Activated naive CD4-positive, alpha-beta T cell treated with anti-CD3 and anti-CD28 coated beads, Interleukin-2, amount 10 ng/mL, durations not matched to agents 7 days and 5 days (primary cell): ENCODE results near the gene ATXN10.
"Not testable (repeated sequence)": the region's sequence is repeated elsewhere in the genome, so short reads cannot be mapped to it uniquely, and the experiment has no call there.

Experiments
- CTCF ChIA-PET: fragments of 350-600 bp; sonication (Branson Sonifier 250); formaldehyde crosslinking; loops from one replicate; lab custom pipeline; 2021; ENCODE audit warnings: antibody characterized with exemption; lab: Charles Lee
- DNase-seq: peaks from one replicate; pipeline ENCODE4 v3.0.0-alpha.2; 2020
- H3K27ac Mint-ChIP-seq: one replicate; pipeline ENCODE4 v1.8.0; 2021; ENCODE audit warnings: mild to moderate bottlenecking, moderate library complexity, mixed read lengths
- H3K27me3 Mint-ChIP-seq: one replicate; pipeline ENCODE4 v1.8.0; 2021; ENCODE audit warnings: mild to moderate bottlenecking, mixed read lengths
- H3K36me3 Mint-ChIP-seq: one replicate; pipeline ENCODE4 v1.8.0; 2021; ENCODE audit warnings: mixed read lengths
- H3K4me1 Mint-ChIP-seq: one replicate; pipeline ENCODE4 v1.8.0; 2021; ENCODE audit warnings: mixed read lengths
- H3K4me3 Mint-ChIP-seq: one replicate; pipeline ENCODE4 v1.8.0; 2021; ENCODE audit warnings: mild to moderate bottlenecking, moderate library complexity, mixed read lengths
- H3K9me3 Mint-ChIP-seq: one replicate; pipeline ENCODE4 v1.8.0; 2021; ENCODE audit warnings: mixed read lengths

ATXN10 gene

GRCh38 chr22:45693835-45694234 is 22.2 kb downstream of the ATXN10 start:
- DNase-seq, result no peak
- H3K4me1 Mint-ChIP-seq, result peaks cover 10% of the 10 kb centered on the region
- H3K36me3 Mint-ChIP-seq, result peaks cover 34% of the 10 kb centered on the region
- no peaks in the 10 kb centered on the region for H3K9me3 Mint-ChIP-seq
- H3K27me3 Mint-ChIP-seq, result no peaks in the 10 kb centered on the region
- CTCF ChIA-PET, result interaction anchor here (0.7 kb wide), 1 partner anchor 50 kb away, joined by 3 read pairs; no protein-coding TSS in a partner anchor
- H3K27ac Mint-ChIP-seq, result no peak overlapping the region
- no peak overlapping the region for H3K4me3 Mint-ChIP-seq

- H3K36me3 Mint-ChIP-seq, result peaks cover 36% of the 10 kb centered on the region
- no peak overlapping the region for H3K27ac Mint-ChIP-seq
Observed at GRCh38 chr22:45696227-45696626, 24.6 kb downstream of the ATXN10 start.

GRCh38 chr22:45698094-45698493 is 26.5 kb downstream of the ATXN10 start:
- peaks cover 40% of the 10 kb centered on the region for H3K36me3 Mint-ChIP-seq

More at GRCh38 chr22:45696227-45696626, 24.6 kb downstream of the ATXN10 start:
- Mint-ChIP-seq H3K4me3 (no peak overlapping the region), H3K27me3 (no peaks in the 10 kb centered on the region), H3K9me3 (no peaks in the 10 kb centered on the region), H3K4me1 (no peaks in the 10 kb centered on the region)
- no peak for DNase-seq
- CTCF ChIA-PET, result no interaction called here

GRCh38 chr22:45702981-45703380 is 31.3 kb downstream of the ATXN10 start:
- H3K36me3 Mint-ChIP-seq, result peaks cover 49% of the 10 kb centered on the region
- no peak overlapping the region for H3K4me3 Mint-ChIP-seq
- no peak overlapping the region for H3K27ac Mint-ChIP-seq
- H3K27me3 Mint-ChIP-seq, result no peaks in the 10 kb centered on the region
- no peak for DNase-seq
- no peaks in the 10 kb centered on the region for H3K9me3 Mint-ChIP-seq
- H3K4me1 Mint-ChIP-seq, result peaks cover under 1% of the 10 kb centered on the region
- CTCF ChIA-PET, result no interaction called here

More at GRCh38 chr22:45698094-45698493, 26.5 kb downstream of the ATXN10 start:
- Mint-ChIP-seq H3K4me1 (no peaks in the 10 kb centered on the region), H3K4me3 (no peak overlapping the region), H3K9me3 (no peaks in the 10 kb centered on the region), H3K27ac (no peak overlapping the region), H3K27me3 (no peaks in the 10 kb centered on the region)
- no peak for DNase-seq
- CTCF ChIA-PET, result no interaction called here

GRCh38 chr22:45703758-45704157 is 32.1 kb downstream of the ATXN10 start:
- Mint-ChIP-seq H3K9me3 (no peaks in the 10 kb centered on the region), H3K4me1 (peaks cover 4% of the 10 kb centered on the region), H3K27me3 (no peaks in the 10 kb centered on the region), H3K36me3 (peaks cover 50% of the 10 kb centered on the region), H3K4me3 (no peak overlapping the region), H3K27ac (no peak overlapping the region)
- DNase-seq, result no peak
- CTCF ChIA-PET, result no interaction called here

GRCh38 chr22:45704648-45705047 is 33.0 kb downstream of the ATXN10 start:
- Mint-ChIP-seq H3K36me3 (peaks cover 53% of the 10 kb centered on the region), H3K4me1 (peaks cover 12% of the 10 kb centered on the region), H3K4me3 (no peak overlapping the region), H3K9me3 (no peaks in the 10 kb centered on the region), H3K27me3 (no peaks in the 10 kb centered on the region), H3K27ac (no peak overlapping the region)
- DNase-seq, result no peak
- CTCF ChIA-PET, result no interaction called here

GRCh38 chr22:45707605-45708004 is 36.0 kb downstream of the ATXN10 start:
- CTCF ChIA-PET, result no interaction called here
- H3K27me3 Mint-ChIP-seq, result no peaks in the 10 kb centered on the region
- no peak overlapping the region for H3K27ac Mint-ChIP-seq
- H3K4me3 Mint-ChIP-seq, result no peak overlapping the region
- H3K36me3 Mint-ChIP-seq, result peaks cover 45% of the 10 kb centered on the region
- DNase-seq, result no peak
- no peaks in the 10 kb centered on the region for H3K9me3 Mint-ChIP-seq
- peaks cover 15% of the 10 kb centered on the region for H3K4me1 Mint-ChIP-seq

GRCh38 chr22:45708145-45708544 is 36.5 kb downstream of the ATXN10 start:
- Mint-ChIP-seq H3K36me3 (peaks cover 39% of the 10 kb centered on the region), H3K9me3 (no peaks in the 10 kb centered on the region), H3K27me3 (no peaks in the 10 kb centered on the region), H3K27ac (no peak overlapping the region), H3K4me1 (peaks cover 15% of the 10 kb centered on the region), H3K4me3 (no peak overlapping the region)
- CTCF ChIA-PET, result no interaction called here
- no peak for DNase-seq

- no peak overlapping the region for H3K4me3 Mint-ChIP-seq
- peaks cover 29% of the 10 kb centered on the region for H3K36me3 Mint-ChIP-seq
- H3K27me3 Mint-ChIP-seq, result no peaks in the 10 kb centered on the region
- CTCF ChIA-PET, result no interaction called here
- no peak overlapping the region for H3K27ac Mint-ChIP-seq
- peaks cover 15% of the 10 kb centered on the region for H3K4me1 Mint-ChIP-seq
- DNase-seq, result no peak
- H3K9me3 Mint-ChIP-seq, result no peaks in the 10 kb centered on the region
Observed at GRCh38 chr22:45709060-45709739, 37.6 kb downstream of the ATXN10 start.

- no peaks in the 10 kb centered on the region for H3K9me3 Mint-ChIP-seq
- no peaks in the 10 kb centered on the region for H3K27me3 Mint-ChIP-seq
- CTCF ChIA-PET, result no interaction called here
- H3K4me1 Mint-ChIP-seq, result peaks cover 15% of the 10 kb centered on the region
- no peak for DNase-seq
- H3K27ac Mint-ChIP-seq, result no peak overlapping the region
- H3K36me3 Mint-ChIP-seq, result peaks cover 25% of the 10 kb centered on the region
- no peak overlapping the region for H3K4me3 Mint-ChIP-seq
Observed at GRCh38 chr22:45709866-45710265, 38.2 kb downstream of the ATXN10 start.

- no peak overlapping the region for H3K27ac Mint-ChIP-seq
- no peaks in the 10 kb centered on the region for H3K27me3 Mint-ChIP-seq
- no peaks in the 10 kb centered on the region for H3K9me3 Mint-ChIP-seq
- CTCF ChIA-PET, result no interaction called here
- H3K4me3 Mint-ChIP-seq, result no peak overlapping the region
- peaks cover 26% of the 10 kb centered on the region for H3K36me3 Mint-ChIP-seq
- DNase-seq, result no peak
- peaks cover 15% of the 10 kb centered on the region for H3K4me1 Mint-ChIP-seq
Observed at GRCh38 chr22:45710469-45710868, 38.8 kb downstream of the ATXN10 start.

- H3K4me1 Mint-ChIP-seq, CTCF ChIA-PET, DNase-seq, H3K9me3 Mint-ChIP-seq, H3K27me3 Mint-ChIP-seq, H3K27ac Mint-ChIP-seq, H3K4me3 Mint-ChIP-seq: not testable (repeated sequence)
- H3K36me3 Mint-ChIP-seq, result peaks cover 17% of the 10 kb centered on the region
Observed at GRCh38 chr22:45714390-45714789, 42.8 kb downstream of the ATXN10 start.

GRCh38 chr22:45717789-45718188 is 46.2 kb downstream of the ATXN10 start:
- H3K27me3 Mint-ChIP-seq, result no peaks in the 10 kb centered on the region
- CTCF ChIA-PET, result no interaction called here
- no peak overlapping the region for H3K27ac Mint-ChIP-seq

GRCh38 chr22:45718391-45718790 is 46.8 kb downstream of the ATXN10 start:
- CTCF ChIA-PET, result no interaction called here
- Mint-ChIP-seq H3K27ac (no peak overlapping the region), H3K27me3 (no peaks in the 10 kb centered on the region), H3K4me3 (no peak overlapping the region), H3K9me3 (no peaks in the 10 kb centered on the region), H3K36me3 (peaks cover 27% of the 10 kb centered on the region), H3K4me1 (peaks cover 4% of the 10 kb centered on the region)
- DNase-seq, result no peak

More at GRCh38 chr22:45717789-45718188, 46.2 kb downstream of the ATXN10 start:
- Mint-ChIP-seq H3K9me3 (no peaks in the 10 kb centered on the region), H3K4me3 (no peak overlapping the region), H3K4me1 (no peaks in the 10 kb centered on the region), H3K36me3 (peaks cover 25% of the 10 kb centered on the region)
- no peak for DNase-seq

GRCh38 chr22:45720839-45721378 is 49.3 kb downstream of the ATXN10 start:
- Mint-ChIP-seq H3K4me1 (peaks cover 5% of the 10 kb centered on the region), H3K4me3 (no peak overlapping the region), H3K27ac (no peak overlapping the region), H3K36me3 (peaks cover 28% of the 10 kb centered on the region), H3K27me3 (no peaks in the 10 kb centered on the region), H3K9me3 (no peaks in the 10 kb centered on the region)
- no peak for DNase-seq
- CTCF ChIA-PET, result no interaction called here
